ENCODE results near the gene ANKEF1.

ANKEF1 gene

GRCh38 chr20:10090588-10091166, 55.9 kb downstream of the ANKEF1 start:
- DNase-seq = no peak

- no peak for DNase-seq
Measured at GRCh38 chr20:10093087-10093591, 58.4 kb downstream of the ANKEF1 start.

DNA sequence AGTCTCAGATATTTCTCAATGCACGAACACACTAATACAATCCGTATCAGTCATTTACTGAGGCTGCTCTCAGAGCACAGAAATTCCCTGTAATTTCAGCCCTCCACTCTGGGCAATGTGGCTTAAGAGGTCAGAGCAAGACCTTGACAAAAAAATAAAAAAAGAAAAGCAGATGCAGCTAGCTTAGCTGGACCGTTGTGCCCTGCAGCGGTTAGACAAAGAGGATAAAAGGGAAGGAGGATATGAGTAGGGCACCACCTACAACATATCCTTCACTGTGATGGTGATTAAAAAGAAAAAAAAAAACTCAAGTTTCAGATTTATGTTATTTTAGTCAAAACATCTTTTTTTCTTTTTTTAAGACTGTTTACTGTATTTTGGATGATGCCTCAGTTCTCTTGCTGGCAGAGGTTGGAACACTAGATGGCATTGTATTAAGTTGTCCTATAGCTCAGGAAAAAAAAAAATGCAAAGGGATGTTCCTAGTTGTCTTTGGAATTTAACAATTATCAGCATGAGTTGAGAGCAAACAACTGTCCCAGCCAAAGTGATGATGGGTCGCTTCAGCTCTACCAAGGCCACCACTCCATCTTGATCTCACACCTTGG, 59.9 kb downstream of the ANKEF1 start:
- DNase-seq = no peak

GRCh38 chr20:10096790-10097189, 62.0 kb downstream of the ANKEF1 start:
- DNase-seq = no peak

GRCh38 chr20:10105046-10105445, 70.3 kb downstream of the ANKEF1 start:
- no peak for DNase-seq

Measured in activated gamma-delta T cell treated with Interleukin-2 at 50 U/mL for 16 hours (primary cell).